A673 (cell line): ENCODE data around the gene C1QTNF8. TPM values are rescaled to one million over a fixed set of nuclear protein-coding genes. Genes with fewer than 3 reads are reported as not detected.

Experiments used
- BruUV-seq: library from RNA; stranded (reverse); fragments of 400-500 nt; replicated peaks from 2 replicates; lab custom pipeline; 2021; lab: Mats Ljungman, UMichigan
- CTCF ChIA-PET: fragments of 300-600 bp; sonication (Branson Sonifier 250); formaldehyde crosslinking; loops from one replicate; lab custom pipeline; 2022; ENCODE audit warnings: antibody characterized with exemption; lab: Charles Lee
- POLR2A ChIA-PET: fragments of 300-600 bp; sonication (Branson Sonifier 250); formaldehyde crosslinking; loops from one replicate; lab custom pipeline; 2022; ENCODE audit warnings: antibody characterized with exemption; ENCODE audit not compliant: low non-redundant PET; lab: Charles Lee
- DNase-seq: peaks from one replicate; pipeline ENCODE4 v3.0.0-alpha.2; 2015; ENCODE audit warnings: low spot score
- H3K27ac ChIP-seq: fragments of 200-600 bp; sonication (generic); 2 replicates; pipeline ENCODE4 v1.5.1; 2016; ENCODE audit warnings: mixed run types, low read depth, mild to moderate bottlenecking, mixed read lengths, antibody characterized with exemption, low read length; ENCODE audit not compliant: poor library complexity, severe bottlenecking
- H3K27me3 ChIP-seq: fragments of 200-600 bp; sonication (generic); replicated peaks from 2 replicates; pipeline ENCODE4 v1.6.1; 2017; ENCODE audit warnings: mixed run types, low read depth, mild to moderate bottlenecking, mixed read lengths, antibody characterized with exemption, low read length; ENCODE audit not compliant: insufficient read depth, poor library complexity
- H3K36me3 ChIP-seq: fragments of 200-600 bp; sonication (generic); 2 replicates; pipeline ENCODE4 v1.6.1; 2016; ENCODE audit warnings: mixed run types, mild to moderate bottlenecking, mixed read lengths, antibody characterized with exemption, low read length; ENCODE audit not compliant: insufficient read depth, poor library complexity, severe bottlenecking
- H3K4me1 ChIP-seq: fragments of 200-600 bp; sonication (generic); 2 replicates; pipeline ENCODE4 v1.6.1; 2017; ENCODE audit warnings: mixed run types, mild to moderate bottlenecking, mixed read lengths, antibody characterized with exemption, low read length; ENCODE audit not compliant: insufficient read depth, poor library complexity, severe bottlenecking
- H3K4me3 ChIP-seq: fragments of 200-600 bp; sonication (generic); 2 replicates; pipeline ENCODE4 v1.5.1; 2016; ENCODE audit warnings: low read depth, mixed run types, mild to moderate bottlenecking, mixed read lengths, low read length; ENCODE audit not compliant: poor library complexity, severe bottlenecking
- H3K9me3 ChIP-seq: fragments of 200-600 bp; sonication (generic); 2 replicates; pipeline ENCODE4 v1.6.1; 2016; ENCODE audit warnings: mixed run types, low read depth, mild to moderate bottlenecking, mixed read lengths, antibody characterized with exemption, low read length; ENCODE audit not compliant: poor library complexity, severe bottlenecking
- CTCF ChIP-seq: fragments of 300-800, 200-600 bp; sonication (generic); conservative IDR thresholded peaks from 2 replicates; pipeline ENCODE4 v1.5.1; 2017; ENCODE audit warnings: low read depth, mild to moderate bottlenecking, antibody characterized with exemption, low read length, moderate library complexity, mixed read lengths
- EZH2 ChIP-seq: fragments of 200-600 bp; sonication (generic); IDR thresholded peaks from 2 replicates; pipeline ENCODE4 v1.6.1; 2017; ENCODE audit warnings: borderline replicate concordance, low read depth, mild to moderate bottlenecking, mixed read lengths, antibody characterized with exemption, low read length; ENCODE audit not compliant: poor library complexity, severe bottlenecking
- intact Hi-C: fragments of 100-400 bp; cut with micrococcal nuclease; formaldehyde crosslinking; loops from one replicate; pipeline ENCODE4 v1.10.0; 2022; ENCODE audit not compliant: unreplicated experiment
- total RNA-seq: library from RNA; stranded (reverse); gene quantifications from 2 replicates; pipeline ENCODE4 v1.2.3, GENCODE V29; 2021

C1QTNF8 gene
- total RNA-seq, 1 experiment from 2014 or later, result not detected

- intact Hi-C loops, result no loop called here
- peaks cover 8% of the 10 kb centered on the region for H3K4me1 ChIP-seq
- H3K27ac ChIP-seq, result no peak overlapping the region
- no peak for TF ChIP-seq CTCF
- no peak for TF ChIP-seq EZH2
- H3K36me3 ChIP-seq, result no peaks in the 10 kb centered on the region
- ChIA-PET CTCF (interaction anchor here (0.6 kb wide), 1 partner anchor 19 kb away, joined by 4 read pairs; no protein-coding TSS in a partner anchor), POLR2A (no interaction called here)
- no peak overlapping the region for H3K4me3 ChIP-seq
- no peaks in the 10 kb centered on the region for H3K9me3 ChIP-seq
- no peak for DNase-seq
- no TSS peak for BruUV-seq
- no peaks in the 10 kb centered on the region for H3K27me3 ChIP-seq
Measured at GRCh38 chr16:1121601-1122397, 25.8 kb upstream of the C1QTNF8 start.

- Histone ChIP-seq H3K27me3 (no peaks in the 10 kb centered on the region), H3K4me1 (peaks cover 8% of the 10 kb centered on the region), H3K4me3 (no peak overlapping the region), H3K36me3 (no peaks in the 10 kb centered on the region), H3K27ac (no peak overlapping the region), H3K9me3 (no peaks in the 10 kb centered on the region)
- no peak for TF ChIP-seq CTCF
- no peak for TF ChIP-seq EZH2
- ChIA-PET POLR2A (no interaction called here), CTCF (no interaction called here)
- BruUV-seq, result no TSS peak
- intact Hi-C loops, result no loop called here
- DNase-seq, result no peak
Measured at GRCh38 chr16:1121009-1121408, 25.0 kb upstream of the C1QTNF8 start.

DNA sequence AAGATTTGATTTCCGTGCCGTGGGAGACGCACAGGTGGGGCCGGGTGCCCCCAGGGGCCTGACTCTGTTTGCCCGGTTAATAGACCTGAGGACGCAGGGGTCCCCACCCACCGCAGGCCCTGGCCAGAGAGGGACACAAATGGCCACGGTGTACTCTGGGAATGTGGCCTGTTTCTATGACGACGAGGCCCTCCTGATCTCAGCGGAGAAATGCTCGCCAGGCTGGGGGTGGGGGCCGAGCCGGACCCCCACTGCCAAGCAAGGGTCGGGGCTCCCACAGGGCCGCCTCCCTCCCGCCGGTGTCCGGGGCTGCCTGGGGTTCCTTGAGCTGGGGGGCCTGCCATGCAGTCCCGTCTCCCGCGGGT lies 24.5 kb upstream of the C1QTNF8 start:
- CTCF ChIA-PET, result no interaction called here
- Histone ChIP-seq H3K4me1 (peaks cover 4% of the 10 kb centered on the region), H3K9me3 (no peaks in the 10 kb centered on the region), H3K4me3 (no peak overlapping the region), H3K27ac (no peak overlapping the region), H3K27me3 (no peaks in the 10 kb centered on the region), H3K36me3 (no peaks in the 10 kb centered on the region)
- no TSS peak for BruUV-seq
- no peak for DNase-seq
- no peak for TF ChIP-seq CTCF
- no peak for TF ChIP-seq EZH2
- intact Hi-C loops, result no loop called here
- POLR2A ChIA-PET, result no interaction called here
